ENCODE data around the gene CLSTN2.

The CLSTN2 gene

DNA sequence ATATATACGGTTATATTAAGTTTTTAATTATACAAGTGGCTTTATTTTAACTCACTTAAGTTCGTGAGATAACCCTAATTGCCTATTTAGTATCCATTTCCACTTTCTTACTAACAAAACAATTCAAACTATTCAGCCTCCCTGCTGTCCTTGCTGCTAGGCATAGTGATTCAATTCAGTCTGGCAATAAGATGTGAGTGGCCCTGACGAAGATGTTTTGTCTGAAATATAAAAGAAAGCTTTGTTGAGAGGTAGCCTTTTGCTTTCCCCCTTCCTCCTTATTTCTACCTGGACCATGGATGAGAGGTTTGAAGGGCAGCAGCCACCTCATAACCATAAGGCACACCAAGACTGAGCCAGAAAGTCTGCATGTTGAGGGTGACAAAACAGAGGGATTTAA lies 653.6 kb downstream of the CLSTN2 start:
- no peak for DNase-seq (ENCODE audit: low read depth in 2 of 2)

DNA sequence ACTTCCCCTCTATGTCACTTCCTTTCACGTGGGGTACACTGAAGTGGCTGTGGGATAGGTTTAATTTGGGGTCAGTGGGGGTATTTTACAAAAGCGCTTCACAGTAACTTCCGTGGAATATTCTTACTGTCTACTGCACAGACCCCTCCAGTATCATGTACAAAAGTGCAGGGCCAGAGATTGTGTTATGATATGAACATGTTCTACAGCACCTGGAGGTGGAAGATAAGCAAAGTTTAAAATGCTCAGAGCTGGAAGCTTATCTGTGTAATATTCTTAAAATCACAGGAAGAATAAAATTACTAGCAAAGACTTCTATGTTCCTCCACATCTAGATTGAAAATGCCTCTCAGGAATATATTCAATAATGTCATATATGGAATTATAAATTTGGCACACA lies 658.8 kb downstream of the CLSTN2 start:
- DNase-seq (ENCODE audit: low read depth in 2 of 2), result no peak

GRCh38 chr3:140595295-140595694 lies 660.3 kb downstream of the CLSTN2 start:
- no peak for DNase-seq (ENCODE audit: low read depth in 2 of 2)

GRCh38 chr3:140597364-140597763 lies 662.4 kb downstream of the CLSTN2 start:
- DNase-seq (ENCODE audit: low read depth in 2 of 2), result no peak

DNA sequence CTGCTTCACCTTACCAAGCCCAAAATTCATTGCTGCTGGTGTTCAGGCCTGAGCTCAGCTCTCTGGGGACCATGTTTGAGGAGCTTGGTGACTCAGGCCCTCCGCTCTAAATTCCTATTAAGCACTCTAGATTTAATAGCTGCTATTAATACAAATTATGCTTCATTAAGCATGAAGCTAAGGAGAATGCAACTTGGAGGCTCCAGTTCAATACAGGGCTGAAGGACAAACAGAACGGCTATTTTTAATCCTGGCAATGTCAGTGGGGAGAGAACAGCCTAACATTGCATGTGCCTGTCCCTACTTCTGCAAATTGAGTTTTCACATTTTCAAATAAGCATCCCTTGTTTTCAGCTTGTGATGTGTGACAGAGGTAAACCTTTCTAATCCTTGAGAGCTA lies 662.8 kb downstream of the CLSTN2 start:
- no peak for DNase-seq (ENCODE audit: low read depth in 2 of 2)

- no peak for DNase-seq (ENCODE audit: low read depth in 2 of 2)
These were observed 664.0 kb downstream of the CLSTN2 start for GRCh38 chr3:140599009-140599408.

DNA sequence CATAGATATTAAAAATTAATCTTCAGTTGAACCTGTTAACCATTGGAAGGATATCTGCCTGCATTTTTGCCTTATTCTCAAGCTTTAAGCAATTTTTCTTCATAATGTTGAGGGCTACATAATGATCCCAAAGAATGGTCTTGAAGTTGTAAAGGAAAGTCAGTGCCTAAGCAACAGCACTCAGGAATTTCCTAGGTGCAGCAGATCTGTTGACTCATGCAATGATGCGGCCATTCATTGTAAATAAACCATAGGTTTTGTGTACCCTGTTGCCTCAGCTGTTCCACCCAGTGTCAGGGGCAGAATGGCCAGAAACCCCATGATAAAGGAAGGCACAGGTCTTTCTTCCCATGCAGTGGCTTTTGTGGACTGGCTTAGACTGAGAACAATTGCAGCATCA lies 664.5 kb downstream of the CLSTN2 start:
- no peak for DNase-seq (ENCODE audit: low read depth in 2 of 2)

DNA sequence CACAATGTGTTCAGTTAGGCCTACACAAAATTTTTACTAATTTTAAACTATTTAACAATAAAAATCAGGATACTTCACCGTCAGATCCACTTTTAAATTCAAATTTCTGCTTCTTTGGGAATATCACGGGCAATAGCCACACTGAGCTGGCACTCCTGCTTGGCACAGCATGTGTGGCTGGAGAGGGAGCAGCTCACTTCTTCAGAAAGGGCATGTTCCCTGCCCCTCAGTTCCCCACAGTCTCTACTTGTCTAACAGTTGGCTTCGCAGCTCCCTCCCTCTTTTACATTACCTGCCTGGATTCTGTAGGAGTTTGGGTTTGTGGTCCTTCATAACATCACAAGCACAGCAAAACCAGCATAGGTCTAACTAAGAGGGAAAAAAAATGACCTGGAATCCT lies 666.9 kb downstream of the CLSTN2 start:
- DNase-seq (ENCODE audit: low read depth in 2 of 2), result no peak

- DNase-seq (ENCODE audit: low read depth in 2 of 2), result no peak
These were observed 667.8 kb downstream of the CLSTN2 start for GRCh38 chr3:140602781-140603180.

- no peak for DNase-seq (ENCODE audit: low read depth in 2 of 2)
These were observed 668.8 kb downstream of the CLSTN2 start for GRCh38 chr3:140603766-140604165.

- DNase-seq (ENCODE audit: low read depth in 2 of 2), result no peak
These were observed 675.6 kb downstream of the CLSTN2 start for GRCh38 chr3:140610544-140610943.

- DNase-seq (ENCODE audit: low read depth in 2 of 2), result no peak
These were observed 679.0 kb downstream of the CLSTN2 start for GRCh38 chr3:140614001-140614400.

- no peak for DNase-seq (ENCODE audit: low read depth in 2 of 2)
These were observed 682.1 kb downstream of the CLSTN2 start for GRCh38 chr3:140617135-140617534.

DNA sequence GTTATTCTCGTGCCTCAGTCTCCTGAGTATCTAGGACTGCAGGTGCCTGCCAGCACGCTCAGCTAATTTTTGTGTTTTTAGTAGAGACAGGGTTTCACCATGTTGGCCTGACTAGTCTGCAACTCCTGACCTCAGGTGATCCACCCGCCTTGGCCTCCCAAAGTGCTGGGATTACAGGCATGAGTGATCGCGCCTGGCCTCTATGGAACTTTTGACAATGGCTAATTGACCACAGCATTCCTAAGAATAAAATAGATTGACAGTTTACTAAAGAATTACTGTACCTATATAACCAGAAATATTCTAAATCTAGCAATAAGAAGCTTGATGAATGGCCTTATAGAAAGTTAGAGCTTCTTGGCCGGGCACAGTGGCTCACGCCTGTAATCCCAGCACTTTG lies 691.9 kb downstream of the CLSTN2 start:
- no peak for DNase-seq (ENCODE audit: low read depth in 2 of 2)

Data from activated CD8-positive, alpha-beta memory T cell treated with anti-CD3 and anti-CD28 coated beads for 4 hours (primary cell).